Muscle of leg (tissue), 11 donors: ENCODE data around the gene LDHAL6B. TPM values are rescaled to one million over a fixed set of nuclear protein-coding genes. Genes with fewer than 3 reads are reported as not detected.
A peak's percentile ranks its signal among the peaks of the same experiment; 100 is the strongest.

ENCODE experiments used
- DNase-seq: peaks from one replicate; pipeline ENCODE4 v3.0.0; 2013
- H3K27ac ChIP-seq: one replicate; pipeline ENCODE4 v1.5.1; 2013; ENCODE audit warnings: mild to moderate bottlenecking, low read length, control low read depth
- H3K27me3 ChIP-seq: one replicate; pipeline ENCODE4 v1.6.1; 2013; ENCODE audit warnings: low read length; ENCODE audit not compliant: control insufficient read depth, insufficient read depth
- H3K36me3 ChIP-seq: one replicate; pipeline ENCODE4 v1.6.1; 2013; ENCODE audit warnings: low read length; ENCODE audit not compliant: control insufficient read depth, insufficient read depth
- H3K4me1 ChIP-seq: one replicate; pipeline ENCODE4 v1.6.1; 2013; ENCODE audit warnings: low read length; ENCODE audit not compliant: control insufficient read depth, insufficient read depth
- H3K4me3 ChIP-seq: one replicate; pipeline ENCODE4 v1.5.1; 2013; ENCODE audit warnings: low read length, control low read depth
- H3K9me3 ChIP-seq: replicated peaks from 2 replicates; pipeline ENCODE4 v1.6.1; 2013; ENCODE audit warnings: low read depth, low read length; ENCODE audit not compliant: control insufficient read depth
- whole genome bisulfite sequencing: methylation state at CpG from one replicate; pipeline ENCODE4 v1.1.5; 2013; ENCODE audit warnings: missing lambda C conversion rate; ENCODE audit not compliant: insufficient coverage; 5-methylcytosine and 5-hydroxymethylcytosine counted together
- polyA plus RNA-seq, 8 donors: library from polyadenylated mRNA; unstranded; fragments of 120-200 nt; gene quantifications; one replicate each; pipeline versions ENCODE4 v1.2.1 to v1.2.3, GENCODE V29; 2013; ENCODE audit warnings: inconsistent platforms in 1 of 8, low replicate concordance in 1 of 8; ENCODE audit not compliant: insufficient read length in 8 of 8, insufficient read depth in 1 of 8
- total RNA-seq: library from RNA; stranded (reverse); fragments of 120-200 nt; gene quantifications from one replicate; pipeline ENCODE4 v1.2.4, GENCODE V29; 2013

Gene LDHAL6B
- total and polyA plus RNA-seq, 9 donors: 0.07 to 0.14 (median 0.12) TPM; not detected in 6

GRCh38 chr15:59229453-59229852, 22.8 kb downstream of the LDHAL6B start:
- H3K4me1 ChIP-seq: no peaks in the 10 kb centered on the region
- no peaks in the 10 kb centered on the region for H3K27me3 ChIP-seq
- H3K27ac ChIP-seq: no peak overlapping the region
- no peak for DNase-seq
- no peak overlapping the region for H3K4me3 ChIP-seq
- no peaks in the 10 kb centered on the region for H3K9me3 ChIP-seq
- peaks cover 9% of the 10 kb centered on the region for H3K36me3 ChIP-seq
- WGBS: no CpG with 5 or more reads among the region's 3 CpGs

- DNase-seq: peak; percentile 81
- Histone ChIP-seq H3K27ac (peak overlapping the region; percentile 3), H3K9me3 (no peaks in the 10 kb centered on the region), H3K27me3 (no peaks in the 10 kb centered on the region), H3K4me3 (no peak overlapping the region), H3K36me3 (peaks cover 9% of the 10 kb centered on the region), H3K4me1 (no peaks in the 10 kb centered on the region)
- WGBS: no CpG with 5 or more reads among the region's 2 CpGs
These were observed 23.9 kb downstream of the LDHAL6B start for GRCh38 chr15:59230531-59231055.

- peaks cover 9% of the 10 kb centered on the region for H3K36me3 ChIP-seq
- no peaks in the 10 kb centered on the region for H3K27me3 ChIP-seq
- DNase-seq: peak; percentile 78
- H3K9me3 ChIP-seq: no peaks in the 10 kb centered on the region
- H3K4me1 ChIP-seq: no peaks in the 10 kb centered on the region
- H3K4me3 ChIP-seq: no peak overlapping the region
- no peak overlapping the region for H3K27ac ChIP-seq
- WGBS: no CpG with 5 or more reads among the region's 1 CpG
These were observed 25.8 kb downstream of the LDHAL6B start for GRCh38 chr15:59232476-59232875.

- Histone ChIP-seq H3K4me1 (peaks cover 2% of the 10 kb centered on the region), H3K27me3 (no peaks in the 10 kb centered on the region), H3K36me3 (peaks cover 5% of the 10 kb centered on the region), H3K4me3 (no peak overlapping the region), H3K9me3 (no peaks in the 10 kb centered on the region), H3K27ac (peak overlapping the region; percentile 31)
- no CpG with 5 or more reads among the region's 1 CpG for WGBS
- no peak for DNase-seq
These were observed 29.8 kb downstream of the LDHAL6B start for GRCh38 chr15:59236394-59236793.

- no peaks in the 10 kb centered on the region for H3K36me3 ChIP-seq
- H3K4me3 ChIP-seq: no peak overlapping the region
- DNase-seq: peak; percentile 31
- H3K27ac ChIP-seq: peak overlapping the region; percentile 31
- H3K9me3 ChIP-seq: no peaks in the 10 kb centered on the region
- no peaks in the 10 kb centered on the region for H3K27me3 ChIP-seq
- no CpG with 5 or more reads among the region's 8 CpGs for WGBS
- peaks cover 2% of the 10 kb centered on the region for H3K4me1 ChIP-seq
These were observed 30.6 kb downstream of the LDHAL6B start for GRCh38 chr15:59237119-59237855.

GRCh38 chr15:59237924-59238331, 31.3 kb downstream of the LDHAL6B start:
- H3K27me3 ChIP-seq: no peaks in the 10 kb centered on the region
- no peaks in the 10 kb centered on the region for H3K9me3 ChIP-seq
- no peak for DNase-seq
- H3K36me3 ChIP-seq: no peaks in the 10 kb centered on the region
- H3K4me1 ChIP-seq: peaks cover 2% of the 10 kb centered on the region
- H3K27ac ChIP-seq: no peak overlapping the region
- H3K4me3 ChIP-seq: no peak overlapping the region
- 67% methylated on average over 1 of the region's 5 CpGs for WGBS

GRCh38 chr15:59240036-59240435, 33.4 kb downstream of the LDHAL6B start:
- Histone ChIP-seq H3K9me3 (no peaks in the 10 kb centered on the region), H3K4me1 (peaks cover 2% of the 10 kb centered on the region), H3K36me3 (no peaks in the 10 kb centered on the region), H3K4me3 (no peak overlapping the region), H3K27ac (no peak overlapping the region), H3K27me3 (no peaks in the 10 kb centered on the region)
- WGBS: 65% methylated on average over 2 of the region's 5 CpGs
- peak; percentile 42 for DNase-seq

GRCh38 chr15:59242649-59243048, 36.0 kb downstream of the LDHAL6B start:
- no peaks in the 10 kb centered on the region for H3K27me3 ChIP-seq
- no peak for DNase-seq
- no peaks in the 10 kb centered on the region for H3K36me3 ChIP-seq
- H3K4me3 ChIP-seq: no peak overlapping the region
- H3K9me3 ChIP-seq: no peaks in the 10 kb centered on the region
- peaks cover 4% of the 10 kb centered on the region for H3K4me1 ChIP-seq
- WGBS: 80% methylated on average over 1 of the region's 2 CpGs
- H3K27ac ChIP-seq: no peak overlapping the region

- Histone ChIP-seq H3K27ac (no peak overlapping the region), H3K4me3 (no peak overlapping the region)
- 82% methylated on average over 2 of the region's 5 CpGs for WGBS
These were observed 37.0 kb downstream of the LDHAL6B start for GRCh38 chr15:59243622-59244021.

GRCh38 chr15:59244337-59244736, 37.7 kb downstream of the LDHAL6B start:
- DNase-seq: no peak
- Histone ChIP-seq H3K27me3 (no peaks in the 10 kb centered on the region), H3K36me3 (no peaks in the 10 kb centered on the region), H3K9me3 (no peaks in the 10 kb centered on the region), H3K27ac (no peak overlapping the region), H3K4me3 (no peak overlapping the region), H3K4me1 (peaks cover 4% of the 10 kb centered on the region)
- WGBS: no CpG with 5 or more reads among the region's 3 CpGs

More at GRCh38 chr15:59243622-59244021, 37.0 kb downstream of the LDHAL6B start:
- H3K9me3 ChIP-seq: no peaks in the 10 kb centered on the region
- H3K4me1 ChIP-seq: peaks cover 4% of the 10 kb centered on the region
- H3K27me3 ChIP-seq: no peaks in the 10 kb centered on the region
- no peaks in the 10 kb centered on the region for H3K36me3 ChIP-seq
- DNase-seq: no peak
